Activated T-cell treated with anti-CD3 and anti-CD28 coated beads, Interleukin-2, amount 50 U/mL, for 72 hours (primary cell): ENCODE data around the gene LMO2. TPM values are rescaled to one million over a fixed set of nuclear protein-coding genes. Genes with fewer than 3 reads are reported as not detected.

Source experiments
- ATAC-seq, 2 donors: fragments of 150-1000 bp; cut with Tn5 transposase; replicated peaks in 1 of 2; 2 replicates each; pipeline ENCODE4 v1.10.0; 2021; ENCODE audit warnings: moderate library complexity in 2 of 2, mild to moderate bottlenecking in 1 of 2
- DNase-seq, 2 donors: peaks; one replicate each; pipeline ENCODE4 v3.0.0; 2021 to 2022; ENCODE audit warnings: mixed read lengths in 1 of 2
- H3K27ac Mint-ChIP-seq: one replicate; pipeline ENCODE4 v1.8.0; 2022; ENCODE audit warnings: mild to moderate bottlenecking, moderate library complexity, mixed read lengths
- H3K27me3 Mint-ChIP-seq: one replicate; pipeline ENCODE4 v1.8.0; 2022; ENCODE audit warnings: low read depth, mixed read lengths
- H3K36me3 Mint-ChIP-seq, 2 donors: one replicate each; pipeline ENCODE4 v1.8.0; 2022; ENCODE audit warnings: mixed read lengths in 2 of 2, mild to moderate bottlenecking in 1 of 2; ENCODE audit not compliant: insufficient read depth in 2 of 2
- H3K4me1 Mint-ChIP-seq: one replicate; pipeline ENCODE4 v1.8.0; 2022; ENCODE audit warnings: low read depth, mixed read lengths
- H3K4me3 Mint-ChIP-seq, 2 donors: one replicate each; pipeline ENCODE4 v1.8.0; 2022; ENCODE audit warnings: mild to moderate bottlenecking in 2 of 2, mixed read lengths in 2 of 2, moderate library complexity in 2 of 2
- H3K9me3 Mint-ChIP-seq, 2 donors: one replicate each; pipeline ENCODE4 v1.8.0; 2022; ENCODE audit warnings: mixed read lengths in 2 of 2
- total RNA-seq, 2 donors: library from RNA; stranded (reverse); gene quantifications; one replicate each; pipeline ENCODE4 v1.2.3, GENCODE V29; 2022

LMO2 gene
- total RNA-seq, 2 donors from 2014 or later: not detected

- ATAC-seq (no peak), DNase-seq (no peak)
- Mint-ChIP-seq H3K36me3 (peaks cover 3 to 6% of the 10 kb centered on the region in 2 donors), H3K4me1 (peaks cover 3% of the 10 kb centered on the region), H3K4me3 (no peak overlapping the region), H3K27me3 (peaks cover 74% of the 10 kb centered on the region), H3K27ac (no peak overlapping the region), H3K9me3 (peaks cover 3 to 8% of the 10 kb centered on the region in 2 donors)
These were observed 17.7 kb upstream of the LMO2 start for GRCh38 chr11:33909552-33909951.

- peaks cover 3 to 4% of the 10 kb centered on the region in 2 donors for H3K36me3 Mint-ChIP-seq
- no peak for DNase-seq
- peaks cover 78% of the 10 kb centered on the region for H3K27me3 Mint-ChIP-seq
- peaks cover 3 to 6% of the 10 kb centered on the region in 2 donors for H3K9me3 Mint-ChIP-seq
- H3K4me3 Mint-ChIP-seq: no peak overlapping the region
- H3K4me1 Mint-ChIP-seq: peaks cover 3% of the 10 kb centered on the region
- no peak for ATAC-seq
- H3K27ac Mint-ChIP-seq: no peak overlapping the region
These were observed 17.3 kb upstream of the LMO2 start for GRCh38 chr11:33909150-33909549.

DNA sequence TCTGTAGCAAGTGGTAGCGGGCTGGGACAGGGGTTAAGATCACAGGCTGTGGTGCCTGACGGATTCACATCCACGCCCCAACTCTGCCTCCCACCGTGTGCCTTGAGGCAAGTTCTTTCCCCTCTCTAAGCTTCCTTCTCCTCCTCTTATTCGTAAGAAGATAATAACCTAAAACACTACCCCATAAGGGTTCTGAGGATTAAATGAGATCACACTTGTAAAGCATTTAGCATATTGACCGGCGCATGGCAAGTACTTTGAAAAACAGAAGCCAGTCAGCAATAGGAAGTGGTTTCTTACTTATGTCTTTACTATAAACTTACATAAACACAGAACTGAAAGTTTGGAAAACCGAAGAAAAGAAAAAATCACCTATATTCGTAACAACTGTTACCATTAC is 15.5 kb upstream of the LMO2 start:
- DNase-seq: no peak
- Mint-ChIP-seq H3K4me1 (peaks cover under 1% of the 10 kb centered on the region), H3K27me3 (peaks cover 89% of the 10 kb centered on the region)

DNA sequence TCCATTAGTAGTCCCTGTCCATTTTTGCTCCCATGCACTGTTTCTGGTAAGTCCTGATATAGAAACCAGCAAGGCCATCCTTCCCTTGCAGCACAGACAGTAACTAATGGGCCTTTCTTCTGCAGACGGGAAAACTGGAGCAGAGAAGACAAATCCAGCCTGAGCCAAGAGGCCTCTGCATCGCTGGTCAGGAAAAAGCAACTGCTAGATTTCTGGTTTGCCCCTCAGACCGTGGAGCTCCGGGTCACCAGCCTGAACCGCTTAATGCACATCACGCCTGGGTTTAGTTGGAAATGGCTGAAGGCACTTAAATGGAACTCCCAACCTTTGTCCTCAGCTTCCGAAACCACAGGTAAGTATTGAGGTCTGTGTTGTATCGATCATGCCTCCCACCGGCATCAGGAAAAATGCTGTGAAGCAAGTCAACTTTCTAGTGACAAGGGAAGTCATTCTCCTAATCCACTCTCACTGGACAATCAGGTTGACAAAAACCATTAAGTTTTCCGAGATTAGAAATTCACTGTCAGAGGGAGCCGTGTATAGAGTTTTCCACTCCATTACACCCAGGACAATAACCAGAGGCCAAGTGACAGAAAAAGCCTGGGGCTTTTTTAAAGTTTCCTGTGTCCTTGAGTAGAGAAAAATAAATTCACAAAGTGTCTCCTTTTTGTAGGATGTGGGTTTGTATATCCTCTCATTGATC is 14.8 kb upstream of the LMO2 start:
- Mint-ChIP-seq H3K4me1 (no peaks in the 10 kb centered on the region), H3K27ac (no peak overlapping the region), H3K9me3 (peaks cover 1 to 2% of the 10 kb centered on the region in 2 donors), H3K27me3 (peaks cover 89% of the 10 kb centered on the region), H3K4me3 (no peak overlapping the region), H3K36me3 (peaks cover 0 to 2% of the 10 kb centered on the region in 2 donors)
- DNase-seq (no peak), ATAC-seq (no peak)

More for the DNA sequence above, 15.5 kb upstream of the LMO2 start:
- H3K36me3 Mint-ChIP-seq: peaks cover 0 to 2% of the 10 kb centered on the region in 2 donors
- ATAC-seq: no peak
- H3K9me3 Mint-ChIP-seq: peaks cover 1 to 2% of the 10 kb centered on the region in 2 donors
- H3K4me3 Mint-ChIP-seq: no peak overlapping the region
- H3K27ac Mint-ChIP-seq: no peak overlapping the region

DNA sequence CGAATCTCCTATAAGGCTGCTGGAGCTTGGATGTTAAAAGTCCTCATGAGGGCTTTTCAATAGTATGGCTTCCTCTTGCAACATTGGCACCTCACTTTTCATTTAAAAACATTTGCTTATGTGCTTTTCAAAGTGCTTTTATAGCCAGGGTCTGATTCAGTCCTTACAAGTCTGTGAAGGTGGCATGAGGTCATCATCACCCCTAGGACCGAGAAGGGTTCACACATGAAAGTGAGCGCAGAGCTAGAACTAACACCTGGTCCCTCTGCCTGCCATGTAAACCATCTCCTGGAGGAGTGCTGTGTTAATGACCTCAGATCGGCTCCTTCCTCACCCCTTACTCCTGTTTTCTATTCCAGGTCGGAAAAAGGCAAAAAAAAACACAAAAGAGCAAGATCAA is 12.2 kb upstream of the LMO2 start:
- Mint-ChIP-seq H3K4me3 (no peak overlapping the region), H3K9me3 (peaks cover 1 to 2% of the 10 kb centered on the region in 2 donors), H3K27me3 (peaks cover 87% of the 10 kb centered on the region), H3K4me1 (no peaks in the 10 kb centered on the region), H3K27ac (no peak overlapping the region), H3K36me3 (peaks cover 0 to 2% of the 10 kb centered on the region in 2 donors)
- ATAC-seq: no peak
- DNase-seq: no peak

GRCh38 chr11:33900159-33900840 is 8.4 kb upstream of the LMO2 start:
- ATAC-seq: no peak
- no peaks in the 10 kb centered on the region for H3K36me3 Mint-ChIP-seq
- H3K27ac Mint-ChIP-seq: no peak overlapping the region
- no peak overlapping the region for H3K4me3 Mint-ChIP-seq
- H3K27me3 Mint-ChIP-seq: peaks cover 94% of the 10 kb centered on the region
- H3K9me3 Mint-ChIP-seq: peaks cover 0 to 1% of the 10 kb centered on the region in 2 donors
- no peaks in the 10 kb centered on the region for H3K4me1 Mint-ChIP-seq
- no peak for DNase-seq

GRCh38 chr11:33899400-33900037 is 7.6 kb upstream of the LMO2 start:
- Mint-ChIP-seq H3K4me1 (peaks cover under 1% of the 10 kb centered on the region), H3K36me3 (no peaks in the 10 kb centered on the region), H3K9me3 (peaks cover 0 to 1% of the 10 kb centered on the region in 2 donors), H3K4me3 (no peak overlapping the region), H3K27ac (no peak overlapping the region), H3K27me3 (peaks cover 94% of the 10 kb centered on the region)
- ATAC-seq (no peak), DNase-seq (no peak)

DNA sequence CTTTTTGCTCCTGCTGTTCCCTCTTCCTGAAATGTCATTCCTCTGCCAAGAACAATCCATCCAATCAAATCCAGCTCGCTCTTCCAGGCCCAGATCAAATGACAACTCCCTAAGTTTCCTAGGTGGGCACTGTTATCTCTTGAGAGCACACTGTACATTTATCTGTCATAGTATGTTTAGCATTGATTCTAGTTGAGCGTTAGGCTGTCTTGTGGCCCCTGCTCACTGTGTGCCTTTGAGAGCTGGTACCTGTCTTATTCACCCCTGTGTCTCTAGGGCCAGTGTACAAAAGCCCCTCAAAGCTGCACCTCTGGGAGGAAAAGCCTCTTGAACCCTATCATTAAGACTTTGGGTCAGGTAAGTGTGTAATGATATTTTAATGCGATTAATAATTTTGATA is 7.1 kb upstream of the LMO2 start:
- Mint-ChIP-seq H3K9me3 (peaks cover 0 to 1% of the 10 kb centered on the region in 2 donors), H3K27ac (no peak overlapping the region), H3K27me3 (peaks cover 94% of the 10 kb centered on the region), H3K4me3 (no peak overlapping the region), H3K36me3 (no peaks in the 10 kb centered on the region), H3K4me1 (peaks cover 6% of the 10 kb centered on the region)
- ATAC-seq (no peak), DNase-seq (no peak)

DNA sequence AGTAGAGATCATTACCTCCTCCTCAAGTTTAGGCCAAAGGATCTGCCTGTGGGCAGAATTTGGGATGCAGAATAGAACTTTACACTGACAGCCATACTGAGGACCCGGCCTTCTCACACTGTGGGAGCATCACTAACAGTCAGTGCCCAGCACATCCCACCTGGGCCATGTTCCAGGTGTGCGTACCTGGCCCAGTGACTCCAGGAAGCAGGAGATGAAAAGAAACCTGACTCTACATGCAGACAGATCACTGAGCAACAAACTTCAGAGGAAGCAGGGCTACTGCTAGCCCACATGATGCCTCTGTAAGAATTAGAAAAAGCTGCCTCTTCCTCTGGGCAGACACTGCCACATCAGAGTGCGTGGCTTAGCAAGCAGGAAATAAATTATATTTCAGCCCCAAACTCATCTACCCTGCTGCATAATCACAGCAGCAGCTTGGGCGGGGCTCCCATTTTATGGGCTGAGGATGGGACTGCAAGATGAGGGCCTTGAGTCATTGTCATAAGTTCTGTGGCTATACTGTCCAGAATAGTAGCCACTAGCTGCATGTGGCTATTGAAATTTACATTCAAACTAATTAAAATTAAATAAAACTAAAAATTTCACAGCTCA is 6.0 kb upstream of the LMO2 start:
- DNase-seq (no peak), ATAC-seq (no peak)
- H3K36me3 Mint-ChIP-seq: no peaks in the 10 kb centered on the region
- H3K4me1 Mint-ChIP-seq: peaks cover 17% of the 10 kb centered on the region
- H3K4me3 Mint-ChIP-seq: no peak overlapping the region
- peaks cover 93% of the 10 kb centered on the region for H3K27me3 Mint-ChIP-seq
- H3K9me3 Mint-ChIP-seq: peaks cover 0 to 1% of the 10 kb centered on the region in 2 donors
- H3K27ac Mint-ChIP-seq: no peak overlapping the region

- Mint-ChIP-seq H3K4me1 (peaks cover 26% of the 10 kb centered on the region), H3K36me3 (no peaks in the 10 kb centered on the region), H3K4me3 (no peak overlapping the region), H3K27me3 (peaks cover 92% of the 10 kb centered on the region), H3K9me3 (no peaks in the 10 kb centered on the region), H3K27ac (no peak overlapping the region)
- ATAC-seq (no peak), DNase-seq (no peak)
These were observed 5.0 kb upstream of the LMO2 start for GRCh38 chr11:33896911-33897310.

- ATAC-seq: no peak
- Mint-ChIP-seq H3K9me3 (no peaks in the 10 kb centered on the region), H3K4me3 (no peak overlapping the region), H3K36me3 (no peaks in the 10 kb centered on the region), H3K27ac (no peak overlapping the region), H3K4me1 (peaks cover 35% of the 10 kb centered on the region), H3K27me3 (peaks cover 94% of the 10 kb centered on the region)
- no peak for DNase-seq
These were observed 3.9 kb upstream of the LMO2 start for GRCh38 chr11:33895752-33896137.

DNA sequence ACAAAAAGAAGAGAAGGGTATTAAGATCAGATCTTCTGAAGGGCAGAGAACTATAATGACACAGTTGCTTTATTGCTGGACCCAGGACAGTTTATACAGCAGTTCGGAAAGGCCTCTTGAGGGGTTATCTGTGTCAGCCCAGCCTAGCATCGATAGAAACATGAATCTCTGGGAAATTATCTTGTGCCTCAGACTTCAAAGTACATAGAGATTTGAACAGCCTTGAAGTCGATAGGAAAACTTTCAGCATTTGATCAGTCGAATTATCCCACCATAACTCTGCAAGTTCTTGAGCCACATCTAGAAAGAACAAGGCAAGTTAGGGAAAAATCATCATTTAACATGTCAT is 2.5 kb upstream of the LMO2 start:
- DNase-seq (no peak), ATAC-seq (no peak)
- Mint-ChIP-seq H3K4me1 (peaks cover 35% of the 10 kb centered on the region), H3K36me3 (peaks cover 0 to 2% of the 10 kb centered on the region in 2 donors), H3K27me3 (peaks cover 92% of the 10 kb centered on the region), H3K27ac (no peak overlapping the region), H3K4me3 (peak overlapping the region in 1 of 2 donors; percentile 70), H3K9me3 (peaks cover 0 to 2% of the 10 kb centered on the region in 2 donors)
